ENCODE measurements around the gene ARF3. TPM values are rescaled to one million over a fixed set of nuclear protein-coding genes. Genes with fewer than 3 reads are reported as not detected.

ARF3 gene
- polyA plus RNA-seq, 1 of the 3 experiments (the other 2 are of a cell fraction): 204 TPM

GRCh38 chr12:48954061-48954460, 3.2 kb downstream of the ARF3 start:
- TF ChIP-seq YY1 (IDR thresholded peaks at IDR 0.05; ENCODE audit: low read depth) (no peak), TAF1 (IDR thresholded peaks at IDR 0.05; ENCODE audit: borderline replicate concordance, low read depth, low read length) (no peak), SMC3 (IDR thresholded peaks at IDR 0.05; ENCODE audit: low read depth, low read length) (no peak)
- no peak for DNase-seq
- H3K9me3 ChIP-seq: no peaks in the 10 kb centered on the region
- peaks cover 11% of the 10 kb centered on the region for H3F3A ChIP-seq (replicated peaks; ENCODE audit: insufficient read depth)
- H3K27me3 ChIP-seq (ENCODE audit: insufficient read depth): no peaks in the 10 kb centered on the region
- no peak overlapping the region for H3K4me2 ChIP-seq
- H3K4me3 ChIP-seq (ENCODE audit: low read depth in 2 of 2, low read length in 1 of 2): no peak overlapping the region
- ChIA-PET POLR2A (interaction anchor here (0.6 kb wide), 1 partner anchor 134 kb away, joined by 3 read pairs; no protein-coding TSS in a partner anchor), CTCF (interaction anchor here (1.2 to 5.5 kb wide), 5 partner anchors 17 to 101 kb away, joined by 4 to 52 read pairs (median 10); partner anchors contain the start of gene WNT1)
- no peak overlapping the region for H2AFZ ChIP-seq (ENCODE audit: low read depth)
- peaks cover 67% of the 10 kb centered on the region for H4K20me1 ChIP-seq (ENCODE audit: insufficient read depth)
- no peak overlapping the region for H3K27ac ChIP-seq (ENCODE audit: low read depth in 2 of 2, low read length in 1 of 2)
- peaks cover 83% of the 10 kb centered on the region for H3K79me2 ChIP-seq (ENCODE audit: insufficient read depth)
- H3K9ac ChIP-seq: no peak overlapping the region
- WGBS (ENCODE audit: low lambda C conversion rate): 100% methylated on average over 3 of the region's 3 CpGs
- H3K9me2 ChIP-seq: no peaks in the 10 kb centered on the region
- peaks cover 7 to 16% of the 10 kb centered on the region in 2 experiments; a peak in 3 of 4 replicates for H3K4me1 ChIP-seq (ENCODE audit: control insufficient read depth in 1 of 2, insufficient read depth in 2 of 2, low read depth in 1 of 2, low read length in 1 of 2)
- peaks cover 35 to 48% of the 10 kb centered on the region in 2 experiments for H3K36me3 ChIP-seq (replicated peaks in 1 of 2; ENCODE audit: control insufficient read depth in 1 of 2, insufficient read depth in 2 of 2, low read length in 1 of 2)

GRCh38 chr12:48952691-48953090, 4.6 kb downstream of the ARF3 start:
- Histone ChIP-seq H3K4me3 (ENCODE audit: low read depth in 2 of 2, low read length in 1 of 2) (no peak overlapping the region), H3F3A (replicated peaks; ENCODE audit: insufficient read depth) (peaks cover 11% of the 10 kb centered on the region), H3K36me3 (replicated peaks in 1 of 2; ENCODE audit: control insufficient read depth in 1 of 2, insufficient read depth in 2 of 2, low read length in 1 of 2) (peaks cover 38 to 48% of the 10 kb centered on the region in 2 experiments), H2AFZ (ENCODE audit: low read depth) (no peak overlapping the region), H3K9ac (no peak overlapping the region), H3K4me1 (ENCODE audit: control insufficient read depth in 1 of 2, insufficient read depth in 2 of 2, low read depth in 1 of 2, low read length in 1 of 2) (peaks cover 4 to 13% of the 10 kb centered on the region in 2 experiments; a peak in 3 of 4 replicates), H3K9me3 (no peaks in the 10 kb centered on the region), H3K27ac (ENCODE audit: low read depth in 2 of 2, low read length in 1 of 2) (no peak overlapping the region), H4K20me1 (ENCODE audit: insufficient read depth) (peaks cover 80% of the 10 kb centered on the region), H3K4me2 (no peak overlapping the region), H3K79me2 (ENCODE audit: insufficient read depth) (peaks cover 96% of the 10 kb centered on the region), H3K27me3 (ENCODE audit: insufficient read depth) (no peaks in the 10 kb centered on the region), H3K9me2 (no peaks in the 10 kb centered on the region)
- ChIA-PET CTCF (interaction anchor here (0.7 to 3.7 kb wide), 11 partner anchors 9 to 135 kb away, joined by 3 to 21 read pairs (median 4); partner anchors contain the start of genes DDX23 and WNT1), POLR2A (interaction anchor here (1.3 to 1.6 kb wide), 2 partner anchors 13 to 14 kb away, joined by 3 to 4 read pairs; no protein-coding TSS in a partner anchor)
- DNase-seq: no peak
- WGBS (ENCODE audit: low lambda C conversion rate): 95% methylated on average over 4 of the region's 4 CpGs
- TF ChIP-seq YY1 (IDR thresholded peaks at IDR 0.05; ENCODE audit: low read depth): no peak
- TF ChIP-seq RFX5 (IDR thresholded peaks at IDR 0.05; ENCODE audit: low read length): no peak
- TF ChIP-seq RAD21 (IDR thresholded peaks at IDR 0.05; ENCODE audit: low read length): no peak
- no peak for TF ChIP-seq RCOR1 (IDR thresholded peaks at IDR 0.05; ENCODE audit: low read length)
- no peak for TF ChIP-seq MAX (IDR thresholded peaks at IDR 0.05; ENCODE audit: low read depth)
- TF ChIP-seq REST (IDR thresholded peaks at IDR 0.05; ENCODE audit: low read depth, low read length): no peak
- TF ChIP-seq TCF12 (IDR thresholded peaks at IDR 0.05): no peak
- TF ChIP-seq FOXM1 (IDR thresholded peaks at IDR 0.05; ENCODE audit: low read depth): no peak
- no peak for TF ChIP-seq ZBTB33 (IDR thresholded peaks at IDR 0.05; ENCODE audit: borderline replicate concordance, low read depth)
- TF ChIP-seq USF2 (IDR thresholded peaks at IDR 0.05; ENCODE audit: borderline replicate concordance, low read depth, low read length): no peak
- no peak for TF ChIP-seq SIN3A (IDR thresholded peaks at IDR 0.05; ENCODE audit: borderline replicate concordance, low read depth, low read length)
- no peak for TF ChIP-seq EZH2phosphoT487 (IDR thresholded peaks at IDR 0.05; ENCODE audit: borderline replicate concordance, low read depth)
- no peak for TF ChIP-seq TAF1 (IDR thresholded peaks at IDR 0.05; ENCODE audit: borderline replicate concordance, low read depth, low read length)
- no peak for TF ChIP-seq PBX3 (IDR thresholded peaks at IDR 0.05)

Data from SK-N-SH (cell line).